IMR-90 (cell line): ENCODE data around the gene DNASE2B. TPM values are rescaled to one million over a fixed set of nuclear protein-coding genes. Genes with fewer than 3 reads are reported as not detected.

Experiments used
- ATAC-seq: fragments of 200-7000 bp; cut with Tn5 transposase; 2 replicates; pipeline ENCODE4 v1.9.1; 2020; ENCODE audit warnings: low read depth, mild to moderate bottlenecking, moderate library complexity
- BruUV-seq: library from RNA; stranded (reverse); fragments of 400-500 nt; replicated peaks from 2 replicates; lab custom pipeline; 2021; lab: Mats Ljungman, UMichigan
- CTCF ChIA-PET: fragments of 300-600 bp; formaldehyde crosslinking; extraction: SDS; loops from one replicate; lab custom pipeline; 2021; ENCODE audit warnings: antibody characterized with exemption; lab: Yijun Ruan, JAX
- POLR2A ChIA-PET: fragments of 300-600 bp; sonication (Branson Sonifier 250); formaldehyde crosslinking; loops from one replicate; lab custom pipeline; 2022; ENCODE audit warnings: antibody characterized with exemption; ENCODE audit not compliant: unreplicated experiment; lab: Charles Lee
- DNase-seq: peaks from one replicate; pipeline ENCODE4 v3.0.0; 2013
- H2AFZ ChIP-seq: replicated peaks from 2 replicates; pipeline ENCODE3; 2013; ENCODE audit warnings: low read length, mild to moderate bottlenecking; ENCODE audit not compliant: poor library complexity
- H2AK5ac ChIP-seq: 2 replicates; pipeline ENCODE4 v1.6.1; 2013; ENCODE audit warnings: low read depth, low read length, inconsistent platforms
- H2AK9ac ChIP-seq: replicated peaks from 2 replicates; pipeline ENCODE3; 2013; ENCODE audit warnings: mild to moderate bottlenecking, low read depth, low read length, moderate library complexity; ENCODE audit not compliant: poor library complexity
- H2BK120ac ChIP-seq: 2 replicates; pipeline ENCODE4 v1.6.1; 2013; ENCODE audit warnings: low read depth, low read length, inconsistent platforms
- H2BK15ac ChIP-seq: 3 replicates; pipeline ENCODE4 v1.6.1; 2013; ENCODE audit warnings: low read depth, low read length, inconsistent platforms
- H2BK20ac ChIP-seq: 2 replicates; pipeline ENCODE4 v1.6.1; 2013; ENCODE audit warnings: low read depth, mild to moderate bottlenecking, inconsistent platforms, low read length, moderate library complexity
- H2BK5ac ChIP-seq: 2 replicates; pipeline ENCODE4 v1.6.1; 2013; ENCODE audit warnings: mild to moderate bottlenecking, low read depth, low read length, inconsistent platforms; ENCODE audit not compliant: poor library complexity, severe bottlenecking
- H3K14ac ChIP-seq: replicated peaks from 2 replicates; pipeline ENCODE4 v1.6.1; 2013; ENCODE audit warnings: low read depth, low read length, inconsistent platforms
- H3K18ac ChIP-seq: 2 replicates; pipeline ENCODE4 v1.6.1; 2013; ENCODE audit warnings: low read depth, low read length, control low read depth
- H3K23ac ChIP-seq: 2 replicates; pipeline ENCODE4 v1.6.1; 2013; ENCODE audit warnings: low read depth, low read length, inconsistent platforms
- H3K27ac ChIP-seq: 2 replicates; pipeline ENCODE4 v1.5.1; 2013; ENCODE audit warnings: mild to moderate bottlenecking, control low read depth, low read length; ENCODE audit not compliant: insufficient read depth
- H3K27me3 ChIP-seq: 2 replicates; pipeline ENCODE4 v1.6.1; 2013; ENCODE audit warnings: low read length; ENCODE audit not compliant: control insufficient read depth, insufficient read depth
- H3K36me3 ChIP-seq: 2 replicates; pipeline ENCODE4 v1.6.1; 2013; ENCODE audit warnings: low read length, mixed read lengths; ENCODE audit not compliant: control insufficient read depth, insufficient read depth
- H3K4ac ChIP-seq: 2 replicates; pipeline ENCODE4 v1.6.1; 2013; ENCODE audit warnings: low read depth, low read length, inconsistent platforms
- H3K4me1 ChIP-seq: 2 replicates; pipeline ENCODE4 v1.6.1; 2013; ENCODE audit warnings: low read length, mixed read lengths; ENCODE audit not compliant: control insufficient read depth, insufficient read depth
- H3K4me2 ChIP-seq: 2 replicates; pipeline ENCODE4 v1.6.1; 2013; ENCODE audit warnings: low read depth, mild to moderate bottlenecking, control low read depth, low read length, moderate library complexity
- H3K4me3 ChIP-seq: 2 replicates; pipeline ENCODE4 v1.5.1; 2013; ENCODE audit warnings: low read depth, mild to moderate bottlenecking, control low read depth, low read length, moderate library complexity; ENCODE audit not compliant: insufficient read depth
- H3K56ac ChIP-seq: 2 replicates; pipeline ENCODE4 v1.6.1; 2013; ENCODE audit warnings: low read length, inconsistent platforms; ENCODE audit not compliant: insufficient read depth; ENCODE audit errors: extremely low read depth
- H3K79me1 ChIP-seq, 2 experiments: 2 replicates each; pipeline ENCODE4 v1.6.1; 2013; ENCODE audit warnings: low read length in 2 of 2, inconsistent platforms in 1 of 2, low read depth in 1 of 2
- H3K9ac ChIP-seq: 2 replicates; pipeline ENCODE4 v1.6.1; 2013; ENCODE audit warnings: low read depth, low read length, control low read depth
- H3K9me1 ChIP-seq: 2 replicates; pipeline ENCODE4 v1.6.1; 2013; ENCODE audit warnings: low read length, inconsistent platforms; ENCODE audit not compliant: insufficient read depth
- H3K9me3 ChIP-seq: 2 replicates; pipeline ENCODE4 v1.6.1; 2013; ENCODE audit warnings: low read length; ENCODE audit not compliant: control insufficient read depth, insufficient read depth
- H4K20me1 ChIP-seq: 2 replicates; pipeline ENCODE4 v1.6.1; 2013; ENCODE audit warnings: low read length, inconsistent platforms; ENCODE audit not compliant: insufficient read depth
- H4K5ac ChIP-seq: 2 replicates; pipeline ENCODE4 v1.6.1; 2013; ENCODE audit warnings: mild to moderate bottlenecking, low read depth, low read length, control low read depth
- H4K8ac ChIP-seq, 2 experiments: 2 replicates each; pipeline ENCODE4 v1.6.1; 2013; ENCODE audit warnings: low read depth in 2 of 2, low read length in 2 of 2, control low read depth in 1 of 2, inconsistent platforms in 1 of 2
- H4K91ac ChIP-seq: 2 replicates; pipeline ENCODE4 v1.6.1; 2013; ENCODE audit warnings: low read depth, low read length, inconsistent platforms; ENCODE audit not compliant: insufficient read depth
- BHLHE40 ChIP-seq: fragments of 150-350 bp; IDR thresholded peaks from 2 replicates; pipeline ENCODE4 v1.6.1; 2016; ENCODE audit warnings: mild to moderate bottlenecking, low read depth, low read length
- MAZ ChIP-seq: IDR thresholded peaks from 2 replicates; pipeline ENCODE4 v1.6.1; 2012; ENCODE audit warnings: low read depth, mild to moderate bottlenecking, low read length, improper control_type of control experiment, moderate library complexity, borderline replicate concordance
- NFE2L2 ChIP-seq: fragments of 150-350 bp; IDR thresholded peaks from 2 replicates; pipeline ENCODE4 v1.6.1; 2016; ENCODE audit warnings: low read depth, mild to moderate bottlenecking, low read length
- POLR2A ChIP-seq: IDR thresholded peaks from 2 replicates; pipeline ENCODE4 v1.6.1; 2012; ENCODE audit warnings: mild to moderate bottlenecking, low read depth, low read length
- RCOR1 ChIP-seq: IDR thresholded peaks from 2 replicates; pipeline ENCODE4 v1.6.1; 2012; ENCODE audit warnings: mild to moderate bottlenecking, low read length, improper control_type of control experiment; ENCODE audit not compliant: insufficient replicate concordance
- USF2 ChIP-seq: fragments of 150-350 bp; IDR thresholded peaks from 2 replicates; pipeline ENCODE4 v1.6.1; 2017; ENCODE audit warnings: mild to moderate bottlenecking, antibody characterized with exemption, low read length, low read depth
- WGBS, 2 experiments: methylation state at CpG; one replicate each; pipeline versions ENCODE4 v1.1.5 to v1.1.7; 2013; ENCODE audit warnings: missing lambda C conversion rate in 2 of 2; ENCODE audit not compliant: insufficient read length in 1 of 2; ENCODE audit errors: extremely low coverage in 2 of 2; 5-methylcytosine and 5-hydroxymethylcytosine counted together
- dilution Hi-C: fragments of 300-500 bp; cut with HindIII; formaldehyde crosslinking; loops from one replicate; pipeline ENCODE4 v1.14.3; 2018; ENCODE audit warnings: low sequenced_read_pairs; ENCODE audit not compliant: unreplicated experiment
- in situ Hi-C: fragments of 300-500 bp; cut with MboI; formaldehyde crosslinking; loops from 3 replicates; pipeline ENCODE4 v1.14.3; 2019; ENCODE audit warnings: low sequenced_read_pairs, inconsistent platforms, mixed read lengths
- intact Hi-C: fragments of 100-400 bp; cut with micrococcal nuclease; formaldehyde crosslinking; loops from 2 replicates; pipeline ENCODE4 v1.10.0; 2022
- polyA plus RNA-seq, 3 experiments: library from polyadenylated mRNA; depleted of rRNA; stranded (reverse); fragments of >200 nt; gene quantifications; 2 replicates each; pipeline ENCODE4 v1.2.3, GENCODE V29; 2012; ENCODE audit warnings: low replicate concordance in 1 of 3
- total RNA-seq: library from RNA; depleted of rRNA; stranded (reverse); fragments of >200 nt; gene quantifications from 2 replicates; pipeline ENCODE4 v1.2.3, GENCODE V29; 2012

DNASE2B gene
- total and polyA plus RNA-seq, 2 of the 4 experiments (the other 2 are of a cell fraction), result not detected

GRCh38 chr1:84426376-84426775, 28.1 kb downstream of the DNASE2B start:
- no CpG with 5 or more reads among the region's 2 CpGs for WGBS, 2 experiments

More at GRCh38 chr1:84426376-84426775, 28.1 kb downstream of the DNASE2B start:
- no peaks in the 10 kb centered on the region for H3K27me3 ChIP-seq
- H4K91ac ChIP-seq, result no peak overlapping the region
- no peak overlapping the region for H2AK9ac ChIP-seq
- H3K9me1 ChIP-seq, result no peaks in the 10 kb centered on the region
- H3K9ac ChIP-seq, result no peak overlapping the region
- H3K4me2 ChIP-seq, result no peak overlapping the region
- H4K5ac ChIP-seq, result no peak overlapping the region
- H3K18ac ChIP-seq, result no peak overlapping the region
- no peak overlapping the region for H3K4ac ChIP-seq
- no peak overlapping the region for H2BK15ac ChIP-seq
- H2BK120ac ChIP-seq, result no peak overlapping the region
- no peak overlapping the region for H4K8ac ChIP-seq
- in situ Hi-C loops, result loop anchor here (25.0 kb wide), 1 partner anchor 336 kb away; no protein-coding TSS in a partner anchor
- no peak overlapping the region for H3K23ac ChIP-seq
- no peak overlapping the region for H2AK5ac ChIP-seq
- H3K27ac ChIP-seq, result no peak overlapping the region
- no peak overlapping the region for H2AFZ ChIP-seq
- no peaks in the 10 kb centered on the region for H3K36me3 ChIP-seq
- no peak overlapping the region for H2BK20ac ChIP-seq
- no peak overlapping the region for H3K56ac ChIP-seq
- TF ChIP-seq NFE2L2 (no peak), POLR2A (no peak), BHLHE40 (no peak), MAZ (no peak), USF2 (no peak), RCOR1 (no peak)
- no peak overlapping the region for H3K4me3 ChIP-seq
- dilution Hi-C loops, result loop anchor here (25.0 kb wide), 1 partner anchor 289 kb away; the partner anchor contains the start of gene PRKACB
- ATAC-seq (no peak), DNase-seq (no peak)
- peaks cover 1% of the 10 kb centered on the region; the same call in 1 of the 2 replicates for H3K4me1 ChIP-seq
- H3K14ac ChIP-seq, result no peak overlapping the region
- no peaks in the 10 kb centered on the region for H4K20me1 ChIP-seq
- intact Hi-C loops, result no loop called here
- ChIA-PET POLR2A (no interaction called here), CTCF (no interaction called here)
- no peak overlapping the region for H2BK5ac ChIP-seq
- BruUV-seq, result no TSS peak
- peaks cover 2% of the 10 kb centered on the region for H3K9me3 ChIP-seq
- no peaks in the 10 kb centered on the region for H3K79me1 ChIP-seq
